Immature natural killer cell (primary cell): ENCODE data around the gene ZSCAN5C. TPM values are rescaled to one million over a fixed set of nuclear protein-coding genes. Genes with fewer than 3 reads are reported as not detected.
"Not testable (repeated sequence)": the region's sequence is repeated elsewhere in the genome, so short reads cannot be mapped to it uniquely, and the experiment has no call there.

ENCODE experiments used
- DNase-seq, 3 donors: peaks; one replicate each; pipeline ENCODE4 v3.0.0; 2022; ENCODE audit warnings: mixed read lengths in 1 of 3
- H3K27ac Mint-ChIP-seq, 6 donors: one replicate each; pipeline ENCODE4 v1.8.0; 2020; ENCODE audit warnings: mixed read lengths in 6 of 6, mild to moderate bottlenecking in 5 of 6, inconsistent platforms in 4 of 6, moderate library complexity in 3 of 6
- H3K27me3 Mint-ChIP-seq, 3 donors: one replicate each; pipeline ENCODE4 v1.8.0; 2020 to 2021; ENCODE audit warnings: low read depth in 3 of 3, mild to moderate bottlenecking in 3 of 3, mixed read lengths in 3 of 3, moderate library complexity in 3 of 3, inconsistent platforms in 1 of 3
- H3K36me3 Mint-ChIP-seq, 3 donors: one replicate each; pipeline ENCODE4 v1.8.0; 2020; ENCODE audit warnings: mixed read lengths in 3 of 3, inconsistent platforms in 2 of 3, mild to moderate bottlenecking in 2 of 3
- H3K4me1 Mint-ChIP-seq, 2 donors: one replicate each; pipeline ENCODE4 v1.8.0; 2020; ENCODE audit warnings: inconsistent platforms in 2 of 2, mild to moderate bottlenecking in 2 of 2, mixed read lengths in 2 of 2, moderate library complexity in 1 of 2
- H3K4me3 Mint-ChIP-seq, 5 donors: one replicate each; pipeline ENCODE4 v1.8.0; 2020; ENCODE audit warnings: mild to moderate bottlenecking in 5 of 5, mixed read lengths in 5 of 5, inconsistent platforms in 3 of 5, moderate library complexity in 3 of 5
- H3K9me3 Mint-ChIP-seq, 6 donors: one replicate each; pipeline ENCODE4 v1.8.0; 2020; ENCODE audit warnings: mild to moderate bottlenecking in 6 of 6, mixed read lengths in 6 of 6, inconsistent platforms in 4 of 6, moderate library complexity in 3 of 6
- polyA plus RNA-seq, 3 donors: library from polyadenylated mRNA; unstranded; fragments of 300-500 nt; fragmentation: Illumina TruSeq; gene quantifications; one replicate each; pipeline ENCODE4 v1.2.3, GENCODE V29; 2021

ZSCAN5C gene
- polyA plus RNA-seq, 3 donors from 2014 or later = not detected

DNA sequence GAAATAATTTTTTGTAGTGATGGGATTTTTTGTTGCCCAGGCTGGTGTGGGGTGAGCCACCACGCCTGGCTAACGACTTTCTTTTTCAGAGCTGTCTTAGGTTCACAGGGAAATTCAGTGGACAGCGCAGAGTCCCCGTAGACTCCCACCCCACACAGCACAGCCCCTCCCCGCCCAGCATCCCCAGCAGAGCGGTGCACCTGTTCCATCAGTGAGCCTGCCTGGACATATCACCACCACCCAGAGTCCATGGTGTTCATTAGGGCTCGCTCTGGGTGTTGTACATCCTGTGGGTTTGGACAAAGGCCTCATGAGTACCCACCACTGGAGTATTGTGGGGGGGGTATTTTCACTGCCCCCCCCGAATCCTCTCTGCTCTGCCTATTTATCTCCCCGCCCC, 8.0 kb downstream of the ZSCAN5C start:
- not testable (repeated sequence) for H3K27ac Mint-ChIP-seq, H3K9me3 Mint-ChIP-seq, DNase-seq, H3K4me3 Mint-ChIP-seq, H3K4me1 Mint-ChIP-seq, H3K36me3 Mint-ChIP-seq
- H3K27me3 Mint-ChIP-seq = peaks cover 2 to 11% (median 6%) of the 10 kb centered on the region in 3 donors

- H3K27me3 Mint-ChIP-seq = peaks cover 2 to 10% (median 7%) of the 10 kb centered on the region in 3 donors
- H3K4me3 Mint-ChIP-seq = no peak overlapping the region
- no peak for DNase-seq
- peaks cover 0 to 1% of the 10 kb centered on the region in 2 donors for H3K4me1 Mint-ChIP-seq
- H3K36me3 Mint-ChIP-seq = no peaks in the 10 kb centered on the region
- H3K27ac Mint-ChIP-seq = no peak overlapping the region
- no peaks in the 10 kb centered on the region for H3K9me3 Mint-ChIP-seq
Measured at GRCh38 chr19:56211718-56212117, 9.6 kb downstream of the ZSCAN5C start.

- Mint-ChIP-seq H3K4me1 (peaks cover 0 to 1% of the 10 kb centered on the region in 2 donors), H3K9me3 (no peaks in the 10 kb centered on the region), H3K36me3 (peaks cover 8 to 16% (median 10%) of the 10 kb centered on the region in 3 donors), H3K4me3 (peak overlapping the region in 1 of 5 donors; percentile 41), H3K27me3 (peaks cover 0 to 16% (median 7%) of the 10 kb centered on the region in 3 donors), H3K27ac (no peak overlapping the region)
- DNase-seq = no peak
Measured at GRCh38 chr19:56217039-56217949, 15.2 kb downstream of the ZSCAN5C start.

DNA sequence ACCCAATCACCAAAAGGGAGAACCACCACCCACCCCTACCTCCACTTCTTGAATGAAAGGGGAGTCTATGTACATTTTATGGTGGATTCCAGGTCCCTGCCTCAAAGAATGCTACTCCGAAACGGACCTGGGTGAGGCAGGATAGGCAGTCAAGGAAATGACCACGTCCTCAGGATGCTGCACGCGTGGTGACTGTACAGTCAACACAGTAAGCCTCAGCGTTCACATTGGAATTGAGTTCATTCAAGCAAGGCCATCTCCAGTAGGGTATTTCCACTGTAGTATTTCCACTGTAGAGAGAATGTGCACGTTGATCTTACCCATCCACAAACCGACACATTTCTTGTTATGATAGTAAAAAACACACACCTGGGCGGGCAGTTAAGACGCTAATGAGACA, 16.9 kb downstream of the ZSCAN5C start:
- Mint-ChIP-seq H3K4me1 (no peaks in the 10 kb centered on the region), H3K27ac (no peak overlapping the region), H3K36me3 (peaks cover 19 to 32% (median 22%) of the 10 kb centered on the region in 3 donors), H3K9me3 (no peaks in the 10 kb centered on the region), H3K27me3 (peaks cover 0 to 14% (median 7%) of the 10 kb centered on the region in 3 donors), H3K4me3 (no peak overlapping the region)
- DNase-seq = no peak

DNA sequence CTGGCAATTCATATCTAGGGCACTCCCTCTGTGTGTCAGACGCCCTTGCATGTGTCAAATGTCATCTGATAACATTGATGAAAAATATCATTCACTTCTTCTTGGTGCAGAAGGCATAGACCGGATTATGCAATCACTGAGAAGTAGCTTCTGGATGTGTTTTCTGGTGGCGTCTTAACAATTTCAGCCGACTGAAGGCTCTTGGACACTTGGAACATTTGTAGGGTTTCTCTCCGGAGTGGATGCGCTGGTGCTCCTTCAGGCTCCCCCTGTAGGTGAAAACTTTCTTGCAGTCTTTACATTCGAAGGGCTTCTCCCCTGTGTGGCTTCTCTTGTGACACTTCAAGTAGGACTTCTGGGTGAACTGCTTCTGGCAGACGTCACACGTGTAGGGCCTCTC, 19.4 kb downstream of the ZSCAN5C start:
- not testable (repeated sequence) for H3K9me3 Mint-ChIP-seq, H3K4me3 Mint-ChIP-seq, H3K27ac Mint-ChIP-seq, H3K4me1 Mint-ChIP-seq, DNase-seq, H3K27me3 Mint-ChIP-seq
- peaks cover 19 to 32% (median 22%) of the 10 kb centered on the region in 3 donors for H3K36me3 Mint-ChIP-seq

DNA sequence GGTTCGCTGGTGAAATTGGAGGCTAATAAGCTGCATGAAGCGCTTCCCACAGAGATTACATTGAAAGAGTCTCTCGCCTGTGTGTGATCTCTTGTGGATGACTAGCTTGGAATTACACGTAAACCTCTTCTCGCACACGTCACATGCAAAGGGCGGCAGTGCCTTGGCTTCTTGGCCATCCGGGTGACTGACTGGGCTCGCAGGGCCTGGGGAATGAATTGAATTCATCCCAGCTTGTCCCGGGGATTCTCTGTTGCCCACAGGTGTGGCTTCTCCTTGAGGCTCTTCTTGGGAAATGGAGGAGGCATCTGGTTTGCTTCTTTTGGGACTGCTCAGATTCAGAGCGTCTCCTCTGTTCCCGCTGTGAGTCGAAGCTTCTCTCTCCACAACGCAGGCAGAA, 19.8 kb downstream of the ZSCAN5C start:
- Mint-ChIP-seq H3K36me3 (peaks cover 19 to 32% (median 22%) of the 10 kb centered on the region in 3 donors), H3K4me3 (no peak overlapping the region), H3K27me3 (peaks cover 0 to 6% (median 5%) of the 10 kb centered on the region in 3 donors), H3K4me1 (no peaks in the 10 kb centered on the region), H3K27ac (no peak overlapping the region), H3K9me3 (no peaks in the 10 kb centered on the region)
- DNase-seq = no peak

- no peak for DNase-seq
- H3K27ac Mint-ChIP-seq = peak overlapping the region in 1 of 6 donors; percentile 55
- no peaks in the 10 kb centered on the region for H3K4me1 Mint-ChIP-seq
- peaks cover 0 to 5% (median 4%) of the 10 kb centered on the region in 3 donors for H3K27me3 Mint-ChIP-seq
- H3K36me3 Mint-ChIP-seq = peaks cover 19 to 32% (median 22%) of the 10 kb centered on the region in 3 donors
- H3K9me3 Mint-ChIP-seq = no peaks in the 10 kb centered on the region
- no peak overlapping the region for H3K4me3 Mint-ChIP-seq
Measured at GRCh38 chr19:56222901-56223300, 20.8 kb downstream of the ZSCAN5C start.

DNA sequence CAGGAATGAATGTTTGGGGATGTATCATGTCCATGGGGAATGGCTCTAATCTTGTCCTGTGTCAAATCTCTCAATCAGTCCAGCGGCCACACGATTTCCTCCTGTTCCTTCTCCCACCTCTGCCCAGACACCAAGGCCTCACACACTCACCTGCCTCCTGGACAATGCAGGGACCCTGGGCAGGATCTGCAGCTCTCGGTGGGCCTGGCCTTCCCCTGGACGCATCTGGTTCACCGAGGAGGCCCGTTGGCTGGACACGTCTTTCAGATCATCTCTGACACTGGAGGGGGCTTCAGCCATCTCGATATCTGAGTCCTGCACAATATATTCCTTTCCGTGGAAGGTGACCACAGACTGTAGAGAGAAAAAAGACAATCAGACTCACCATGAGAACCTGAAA, 21.4 kb downstream of the ZSCAN5C start:
- H3K36me3 Mint-ChIP-seq = peaks cover 19 to 32% (median 22%) of the 10 kb centered on the region in 3 donors
- H3K27me3 Mint-ChIP-seq = peaks cover 0 to 5% (median 2%) of the 10 kb centered on the region in 3 donors
- H3K4me3 Mint-ChIP-seq = no peak overlapping the region
- H3K9me3 Mint-ChIP-seq = no peaks in the 10 kb centered on the region
- no peaks in the 10 kb centered on the region for H3K4me1 Mint-ChIP-seq
- H3K27ac Mint-ChIP-seq = no peak overlapping the region
- DNase-seq = no peak

DNA sequence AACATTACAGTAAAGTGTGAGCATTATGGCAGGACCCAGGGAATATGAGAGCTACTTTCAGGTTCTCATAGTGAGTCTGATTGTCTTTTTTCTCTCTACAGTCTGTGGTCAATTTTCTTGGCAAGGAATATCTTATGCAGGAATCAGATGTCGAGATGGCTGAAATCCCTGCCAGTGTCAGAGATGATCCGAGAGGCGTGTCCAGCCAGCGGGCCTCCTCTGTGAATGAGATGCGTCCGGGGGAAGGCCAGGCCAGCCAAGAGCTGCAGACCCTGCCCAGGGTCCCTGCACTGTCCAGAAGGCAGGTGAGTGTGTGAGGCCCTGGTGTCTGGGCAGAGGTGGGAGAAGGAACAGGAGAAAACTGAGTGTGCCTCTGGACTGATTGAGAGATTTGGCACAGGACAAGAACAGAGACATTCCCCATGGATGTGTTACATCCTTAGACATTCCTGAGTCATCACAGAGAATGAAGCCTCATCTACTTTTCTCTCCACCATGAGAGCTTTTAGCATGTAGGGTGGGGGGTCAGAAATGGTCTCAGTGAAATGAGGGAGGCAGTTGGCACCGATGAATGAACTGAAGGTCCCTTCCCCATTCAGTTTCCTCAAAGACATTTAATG, 43.2 kb downstream of the ZSCAN5C start:
- no peak overlapping the region for H3K4me3 Mint-ChIP-seq
- H3K36me3 Mint-ChIP-seq = peaks cover 0 to 4% (median 0%) of the 10 kb centered on the region in 3 donors
- H3K9me3 Mint-ChIP-seq = no peaks in the 10 kb centered on the region
- H3K27ac Mint-ChIP-seq = no peak overlapping the region
- peaks cover 0 to 3% (median 1%) of the 10 kb centered on the region in 3 donors for H3K27me3 Mint-ChIP-seq
- no peaks in the 10 kb centered on the region for H3K4me1 Mint-ChIP-seq
- no peak for DNase-seq

- not testable (repeated sequence) for H3K36me3 Mint-ChIP-seq, H3K27ac Mint-ChIP-seq, H3K9me3 Mint-ChIP-seq, H3K27me3 Mint-ChIP-seq, DNase-seq, H3K4me1 Mint-ChIP-seq, H3K4me3 Mint-ChIP-seq
Measured at GRCh38 chr19:56245764-56246163, 43.7 kb downstream of the ZSCAN5C start.

GRCh38 chr19:56248736-56249338, 46.8 kb downstream of the ZSCAN5C start:
- H3K36me3 Mint-ChIP-seq, H3K4me1 Mint-ChIP-seq, H3K27me3 Mint-ChIP-seq, H3K27ac Mint-ChIP-seq, DNase-seq, H3K9me3 Mint-ChIP-seq, H3K4me3 Mint-ChIP-seq: not testable (repeated sequence)

DNA sequence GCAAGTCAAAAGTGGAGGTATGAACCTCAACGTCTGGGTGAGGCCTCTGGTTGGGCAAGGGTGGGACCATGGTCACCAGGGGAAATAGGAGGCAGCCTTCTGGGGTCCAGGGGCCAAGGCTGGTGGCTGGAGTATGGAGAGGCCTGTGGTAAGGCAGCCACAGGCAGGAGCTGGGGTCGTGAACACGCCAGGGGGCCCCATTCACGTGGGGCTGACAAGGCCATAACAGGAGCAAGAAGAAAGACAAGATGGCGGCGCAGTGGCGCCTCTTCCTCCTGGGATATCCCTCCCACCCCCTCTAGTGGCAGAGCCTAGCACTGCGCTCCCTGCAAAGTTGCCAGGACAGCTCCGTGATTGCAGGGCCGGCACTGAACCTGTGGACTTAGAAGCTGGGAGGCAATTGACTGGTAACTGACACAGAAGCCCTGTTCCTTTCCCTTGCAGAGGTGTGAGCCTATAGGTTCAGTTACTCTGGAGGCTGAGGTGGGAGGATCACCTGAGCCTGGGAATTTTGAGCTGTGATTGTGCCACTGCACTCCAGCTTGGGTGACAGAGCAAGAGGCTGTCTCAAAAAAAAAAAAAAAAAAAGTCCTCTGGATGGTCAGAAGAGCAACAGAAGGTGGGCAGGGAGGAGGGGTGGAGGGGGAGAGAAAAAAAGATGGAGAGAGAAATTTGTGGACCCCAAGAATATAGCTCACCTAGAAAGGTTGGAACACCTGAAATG, 50.8 kb downstream of the ZSCAN5C start:
- Mint-ChIP-seq H3K4me3 (no peak overlapping the region), H3K36me3 (peaks cover 0 to 4% (median 0%) of the 10 kb centered on the region in 3 donors), H3K27ac (no peak overlapping the region), H3K4me1 (no peaks in the 10 kb centered on the region), H3K9me3 (no peaks in the 10 kb centered on the region), H3K27me3 (peaks cover 0 to 3% (median 0%) of the 10 kb centered on the region in 3 donors)
- peak; percentile 52 to 59 (median 56) for DNase-seq

- Mint-ChIP-seq H3K4me1 (no peaks in the 10 kb centered on the region), H3K9me3 (peaks cover 0 to 2% (median 0%) of the 10 kb centered on the region in 6 donors), H3K27me3 (peaks cover 0 to 4% (median 0%) of the 10 kb centered on the region in 3 donors), H3K27ac (no peak overlapping the region), H3K4me3 (no peak overlapping the region), H3K36me3 (peaks cover 0 to 4% (median 0%) of the 10 kb centered on the region in 3 donors)
- DNase-seq = peak; percentile 11 to 33 (median 12)
Measured at GRCh38 chr19:56253737-56254136, 51.7 kb downstream of the ZSCAN5C start.
